Activated naive CD8-positive, alpha-beta T cell treated with anti-CD3 and anti-CD28 coated beads, Interleukin-2, amount 10 ng/mL, durations not matched to agents 7 days and 5 days (primary cell): Measurements from ENCODE around the gene PTPRG. TPM values are rescaled to one million over a fixed set of nuclear protein-coding genes. Genes with fewer than 3 reads are reported as not detected.

Experiments used
- ATAC-seq: fragments of 150-1000 bp; cut with Tn5 transposase; one replicate; pipeline ENCODE4 v1.10.0; 2021; ENCODE audit warnings: low read depth, moderate library complexity
- POLR2A ChIA-PET: fragments of 350-600 bp; sonication (Branson Sonifier 250); formaldehyde crosslinking; loops from one replicate; lab custom pipeline; 2021; ENCODE audit warnings: antibody characterized with exemption; lab: Charles Lee
- DNase-seq: peaks from one replicate; pipeline ENCODE4 v3.0.0; 2021
- H3K27ac Mint-ChIP-seq: one replicate; pipeline ENCODE4 v1.8.0; 2022; ENCODE audit warnings: mild to moderate bottlenecking, mixed read lengths
- H3K27me3 Mint-ChIP-seq: one replicate; pipeline ENCODE4 v1.8.0; 2022; ENCODE audit warnings: mild to moderate bottlenecking, moderate library complexity, mixed read lengths
- H3K36me3 Mint-ChIP-seq: one replicate; pipeline ENCODE4 v1.8.0; 2021; ENCODE audit warnings: mild to moderate bottlenecking, mixed read lengths
- H3K4me1 Mint-ChIP-seq: one replicate; pipeline ENCODE4 v1.8.0; 2021; ENCODE audit warnings: mixed read lengths
- H3K4me3 Mint-ChIP-seq: one replicate; pipeline ENCODE4 v1.8.0; 2022; ENCODE audit warnings: mild to moderate bottlenecking, moderate library complexity, mixed read lengths
- H3K9me3 Mint-ChIP-seq: one replicate; pipeline ENCODE4 v1.8.0; 2021; ENCODE audit warnings: mixed read lengths
- total RNA-seq, 2 experiments: library from RNA; stranded (reverse); gene quantifications; one replicate each; pipeline ENCODE4 v1.2.3, GENCODE V29; 2021

The PTPRG gene
- total RNA-seq, 2 experiments from 2014 or later = not detected

DNA sequence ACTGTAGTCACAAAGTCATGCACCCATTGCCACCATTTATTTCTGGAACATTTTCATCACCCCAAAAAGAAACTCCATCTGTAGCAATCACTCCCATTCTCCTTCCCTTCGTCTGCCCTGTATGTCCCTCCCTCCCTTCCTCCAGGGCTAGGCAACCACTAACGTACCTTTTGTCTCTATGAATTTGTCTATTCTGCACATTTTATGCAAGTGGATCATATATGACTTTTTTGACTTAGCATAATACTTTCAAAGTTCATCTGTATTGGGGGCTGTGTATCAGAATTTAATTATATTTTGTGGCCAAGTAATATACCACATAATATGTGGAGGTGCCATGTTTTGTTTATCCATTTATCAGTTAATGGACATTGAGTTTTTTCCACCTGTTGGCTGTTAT, 610.4 kb downstream of the PTPRG start:
- H3K9me3 Mint-ChIP-seq = peaks cover 3% of the 10 kb centered on the region
- no peaks in the 10 kb centered on the region for H3K27me3 Mint-ChIP-seq
- H3K27ac Mint-ChIP-seq = no peak overlapping the region
- peaks cover 13% of the 10 kb centered on the region for H3K4me1 Mint-ChIP-seq
- ATAC-seq (no peak), DNase-seq (no peak)
- no peak overlapping the region for H3K4me3 Mint-ChIP-seq
- H3K36me3 Mint-ChIP-seq = no peaks in the 10 kb centered on the region
- POLR2A ChIA-PET = no interaction called here

DNA sequence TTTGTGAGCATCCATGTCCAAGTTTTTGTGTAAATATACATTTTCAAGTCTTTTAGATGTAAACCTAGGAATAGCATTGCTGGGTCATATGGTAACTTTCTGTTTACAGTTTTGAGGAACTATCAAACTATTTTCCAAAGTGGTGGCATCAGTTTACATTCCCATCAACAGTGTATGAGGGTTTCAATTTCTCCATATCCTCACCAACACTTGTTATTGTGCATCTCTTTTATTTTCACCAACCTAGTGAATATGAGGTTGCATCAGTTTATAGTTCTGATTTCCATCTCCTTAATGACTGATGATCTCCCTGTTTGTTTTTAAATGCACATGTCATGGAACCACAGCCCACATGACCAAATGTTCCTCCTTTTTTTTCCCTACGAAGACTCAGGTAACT, 610.8 kb downstream of the PTPRG start:
- no peak for ATAC-seq

DNA sequence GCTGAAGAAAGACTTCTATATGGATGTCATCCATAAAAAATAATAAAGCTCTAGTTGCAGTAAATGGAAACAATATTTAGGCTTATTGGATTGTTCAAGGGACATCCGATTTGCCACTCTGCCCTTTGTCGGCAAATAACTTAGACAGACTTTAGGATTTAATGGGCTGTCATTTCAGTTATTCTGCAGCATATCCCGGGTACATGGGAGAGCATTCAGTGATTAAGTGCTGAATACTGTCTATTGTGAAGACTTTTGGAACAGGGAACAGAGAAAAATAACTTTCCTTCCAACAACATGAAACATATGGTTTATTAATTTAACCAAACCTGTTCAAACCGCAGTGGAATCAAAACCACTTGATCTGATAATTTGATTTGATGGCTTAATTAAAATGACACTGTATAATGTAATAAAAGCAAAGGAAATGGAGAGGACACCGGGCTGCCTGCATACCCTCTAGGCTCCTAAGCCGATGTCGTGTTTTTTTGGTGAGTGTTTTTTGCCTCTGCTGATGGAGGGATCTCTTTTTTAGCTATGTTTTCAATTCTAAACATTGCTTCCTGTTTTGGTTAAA, 612.7 kb downstream of the PTPRG start:
- POLR2A ChIA-PET = no interaction called here
- Mint-ChIP-seq H3K27me3 (no peaks in the 10 kb centered on the region), H3K27ac (no peak overlapping the region), H3K4me3 (no peak overlapping the region), H3K9me3 (peaks cover 3% of the 10 kb centered on the region), H3K4me1 (peaks cover 13% of the 10 kb centered on the region), H3K36me3 (no peaks in the 10 kb centered on the region)
- no peak for DNase-seq
- ATAC-seq = no peak

More for the DNA sequence above, 610.8 kb downstream of the PTPRG start:
- H3K9me3 Mint-ChIP-seq = peaks cover 3% of the 10 kb centered on the region
- no peak overlapping the region for H3K4me3 Mint-ChIP-seq
- POLR2A ChIA-PET = no interaction called here
- H3K36me3 Mint-ChIP-seq = no peaks in the 10 kb centered on the region
- peaks cover 13% of the 10 kb centered on the region for H3K4me1 Mint-ChIP-seq
- no peaks in the 10 kb centered on the region for H3K27me3 Mint-ChIP-seq
- H3K27ac Mint-ChIP-seq = no peak overlapping the region
- no peak for DNase-seq

DNA sequence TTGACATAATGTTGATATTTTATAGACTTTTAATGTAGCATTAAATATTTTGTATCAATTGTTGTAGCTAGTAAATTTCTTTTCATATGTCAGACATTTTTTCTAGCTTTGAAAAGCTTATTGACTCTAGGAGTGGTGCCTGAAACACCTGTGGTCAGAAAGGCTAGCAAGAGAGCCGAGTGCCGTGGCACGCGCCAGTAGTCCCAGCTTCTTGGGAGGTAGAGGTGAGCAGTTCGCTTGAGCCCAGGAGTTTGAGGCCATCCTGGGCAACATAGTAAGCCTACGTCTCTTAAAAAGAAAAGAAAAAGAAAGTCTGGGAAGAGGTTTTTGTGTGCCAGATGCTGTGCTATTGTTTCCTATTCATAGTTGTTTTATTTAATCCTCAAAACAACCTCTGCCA, 613.8 kb downstream of the PTPRG start:
- Mint-ChIP-seq H3K36me3 (no peaks in the 10 kb centered on the region), H3K27ac (no peak overlapping the region), H3K4me1 (peaks cover 4% of the 10 kb centered on the region), H3K9me3 (peaks cover 3% of the 10 kb centered on the region), H3K27me3 (peaks cover under 1% of the 10 kb centered on the region), H3K4me3 (no peak overlapping the region)
- DNase-seq (no peak), ATAC-seq (no peak)
- POLR2A ChIA-PET = no interaction called here

DNA sequence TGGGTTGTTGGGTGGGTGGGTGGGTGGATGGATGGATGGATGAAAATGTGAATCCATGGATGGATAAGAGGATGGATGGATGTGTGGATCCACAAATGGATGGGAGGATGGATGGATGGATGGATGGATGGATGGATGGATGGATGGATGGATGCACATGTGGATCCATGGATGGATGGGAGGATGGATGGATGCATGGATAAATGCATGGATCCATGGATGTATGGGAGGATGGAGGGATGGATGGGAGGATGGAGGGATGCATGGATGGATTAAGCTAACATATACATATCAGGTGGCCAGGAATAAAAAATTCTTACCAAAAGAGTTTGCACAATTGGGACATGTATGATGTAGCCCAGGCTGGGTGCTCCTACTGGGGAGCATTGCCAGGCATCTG, 616.7 kb downstream of the PTPRG start:
- Mint-ChIP-seq H3K27ac (no peak overlapping the region), H3K4me3 (no peak overlapping the region), H3K27me3 (peaks cover 2% of the 10 kb centered on the region), H3K36me3 (no peaks in the 10 kb centered on the region), H3K9me3 (no peaks in the 10 kb centered on the region), H3K4me1 (no peaks in the 10 kb centered on the region)
- DNase-seq (no peak), ATAC-seq (no peak)
- POLR2A ChIA-PET = no interaction called here

DNA sequence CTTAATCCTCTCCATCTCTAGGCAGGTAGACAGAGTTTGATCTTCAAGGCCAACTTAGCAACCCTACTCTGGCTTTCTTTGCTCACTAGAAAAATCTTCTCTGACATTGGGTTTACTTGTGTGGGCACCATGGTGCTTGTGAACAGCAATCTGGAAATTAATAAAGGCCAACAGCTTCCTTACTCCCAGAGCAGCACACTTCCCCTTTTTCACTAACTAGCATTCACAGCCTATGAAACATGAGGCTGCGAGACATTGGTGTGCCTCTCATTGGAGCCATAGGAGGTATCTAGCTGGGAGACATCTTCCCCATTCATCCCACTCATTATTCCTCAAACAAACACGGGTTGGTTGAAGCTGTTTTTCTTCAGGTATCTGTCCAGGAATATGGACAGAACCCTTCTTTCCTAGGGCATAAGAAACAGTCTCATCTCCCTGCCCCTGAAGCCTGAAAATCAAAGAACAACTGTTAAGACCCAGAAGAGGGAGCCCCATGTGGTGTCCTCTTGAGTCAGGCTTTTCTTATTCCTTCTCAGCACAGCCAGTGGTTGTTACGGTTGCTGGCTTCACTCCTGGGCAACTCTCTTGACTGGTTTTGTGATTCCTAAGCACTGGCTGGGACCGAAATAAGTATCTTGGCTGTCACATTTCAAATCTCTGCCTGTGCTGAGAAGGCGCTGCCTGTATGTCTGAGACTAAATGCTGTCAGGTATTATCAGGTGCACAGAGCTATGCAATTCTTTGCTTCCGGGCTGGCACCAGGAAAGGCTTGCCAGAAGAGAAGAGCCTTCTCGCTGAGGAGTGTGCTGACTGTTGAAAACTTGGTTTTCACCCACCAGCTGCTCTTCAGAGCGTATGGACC, 617.6 kb downstream of the PTPRG start:
- DNase-seq = no peak
- H3K9me3 Mint-ChIP-seq = no peaks in the 10 kb centered on the region

DNA sequence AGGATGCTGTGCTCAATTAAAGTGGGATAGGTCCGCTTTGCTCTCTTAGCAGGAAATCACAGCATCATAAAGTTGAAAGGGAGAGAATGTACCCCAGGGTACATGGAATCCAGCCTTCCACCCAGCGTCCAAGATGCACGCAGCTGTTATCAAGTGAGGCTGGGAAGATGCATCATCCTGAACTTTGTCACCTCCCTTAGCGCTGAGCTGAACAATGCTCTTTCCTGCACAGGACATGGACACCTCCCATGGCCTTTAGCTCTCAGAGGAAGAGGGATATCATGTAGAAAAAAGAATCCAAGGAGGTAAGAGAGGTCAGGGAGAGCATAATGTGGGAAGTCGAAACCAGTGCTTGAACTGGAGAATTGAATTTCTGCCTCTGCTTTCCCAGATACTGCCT, 619.1 kb downstream of the PTPRG start:
- POLR2A ChIA-PET = no interaction called here
- H3K4me3 Mint-ChIP-seq = no peak overlapping the region

More for the DNA sequence above, 617.6 kb downstream of the PTPRG start:
- peaks cover 2% of the 10 kb centered on the region for H3K27me3 Mint-ChIP-seq
- H3K36me3 Mint-ChIP-seq = no peaks in the 10 kb centered on the region
- H3K27ac Mint-ChIP-seq = no peak overlapping the region
- no peak overlapping the region for H3K4me3 Mint-ChIP-seq
- POLR2A ChIA-PET = no interaction called here
- ATAC-seq = no peak
- no peaks in the 10 kb centered on the region for H3K4me1 Mint-ChIP-seq

DNA sequence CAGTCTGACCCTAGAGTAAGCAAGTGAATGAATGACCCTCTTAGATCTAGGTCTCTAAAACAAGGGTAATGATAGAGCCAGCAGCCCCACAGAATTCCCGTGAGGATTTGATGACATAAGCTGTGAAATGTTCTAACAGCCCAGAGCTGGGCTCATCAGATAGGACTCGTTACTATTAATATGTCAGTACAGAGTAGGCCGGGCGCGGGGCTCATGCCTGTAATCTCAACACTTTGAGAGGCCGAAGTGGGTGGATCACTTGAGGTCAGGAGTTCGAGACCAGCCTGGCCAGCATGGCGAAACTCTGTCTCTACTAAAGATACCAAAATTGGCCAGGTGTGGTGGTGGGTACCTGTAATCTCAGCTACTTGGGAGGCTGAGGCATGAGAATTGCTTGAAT, 621.7 kb downstream of the PTPRG start:
- peaks cover 2% of the 10 kb centered on the region for H3K27me3 Mint-ChIP-seq

More for the DNA sequence above, 619.1 kb downstream of the PTPRG start:
- ATAC-seq = no peak
- H3K27me3 Mint-ChIP-seq = peaks cover 2% of the 10 kb centered on the region
- no peak overlapping the region for H3K27ac Mint-ChIP-seq
- no peaks in the 10 kb centered on the region for H3K36me3 Mint-ChIP-seq
- no peak for DNase-seq
- no peaks in the 10 kb centered on the region for H3K9me3 Mint-ChIP-seq
- H3K4me1 Mint-ChIP-seq = peaks cover 2% of the 10 kb centered on the region

DNA sequence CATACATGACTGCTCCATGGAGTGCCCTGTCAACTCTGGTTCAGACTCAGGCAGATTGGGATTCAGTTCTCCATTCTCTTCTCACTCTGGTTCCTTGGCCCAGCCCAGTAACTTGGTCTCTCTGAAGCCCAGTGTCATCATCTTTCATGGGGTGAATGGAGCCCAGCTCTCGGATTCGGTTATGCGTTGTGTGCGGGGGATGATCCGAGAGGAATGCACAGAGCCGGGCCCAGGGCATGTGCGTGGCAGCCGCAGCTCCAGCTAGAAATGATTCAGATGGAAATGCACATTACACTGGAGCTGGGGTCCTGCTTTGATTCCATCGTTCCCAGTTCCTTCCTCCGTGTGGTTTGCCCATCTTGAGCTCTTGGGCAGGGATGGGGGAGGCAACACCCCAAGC, 622.6 kb downstream of the PTPRG start:
- Mint-ChIP-seq H3K36me3 (no peaks in the 10 kb centered on the region), H3K4me3 (no peak overlapping the region), H3K9me3 (no peaks in the 10 kb centered on the region), H3K27me3 (peaks cover 2% of the 10 kb centered on the region), H3K27ac (no peak overlapping the region), H3K4me1 (peaks cover 5% of the 10 kb centered on the region)
- DNase-seq = no peak
- ATAC-seq = no peak
- POLR2A ChIA-PET = no interaction called here

More for the DNA sequence above, 621.7 kb downstream of the PTPRG start:
- Mint-ChIP-seq H3K9me3 (no peaks in the 10 kb centered on the region), H3K4me1 (peaks cover 2% of the 10 kb centered on the region), H3K36me3 (no peaks in the 10 kb centered on the region), H3K27ac (no peak overlapping the region), H3K4me3 (no peak overlapping the region)
- DNase-seq (no peak), ATAC-seq (no peak)
- POLR2A ChIA-PET = no interaction called here

DNA sequence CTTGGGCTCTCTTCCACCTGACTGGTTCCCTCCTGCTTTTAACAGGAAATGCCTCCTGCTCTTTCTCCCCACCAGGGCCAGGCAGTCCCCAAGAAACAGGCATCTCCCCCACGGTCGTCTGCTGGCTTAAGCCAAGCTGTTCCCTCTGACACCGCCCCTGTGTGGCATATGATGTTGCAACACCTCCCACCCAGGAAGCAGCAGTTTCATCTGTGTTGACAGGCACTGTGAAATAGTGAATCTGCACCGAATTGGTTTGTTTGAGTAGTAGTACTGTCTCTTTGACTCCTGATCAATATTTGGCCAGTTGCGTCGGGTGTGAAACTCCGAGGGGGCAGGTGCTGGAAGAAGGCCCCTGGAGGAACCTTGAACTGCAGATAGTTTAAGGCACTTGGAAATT, 623.2 kb downstream of the PTPRG start:
- ATAC-seq = no peak
- POLR2A ChIA-PET = no interaction called here
- no peaks in the 10 kb centered on the region for H3K9me3 Mint-ChIP-seq
- H3K4me1 Mint-ChIP-seq = peaks cover 5% of the 10 kb centered on the region
- no peak overlapping the region for H3K4me3 Mint-ChIP-seq
- DNase-seq = no peak
- H3K27ac Mint-ChIP-seq = peak overlapping the region; percentile 3
- H3K36me3 Mint-ChIP-seq = no peaks in the 10 kb centered on the region
- H3K27me3 Mint-ChIP-seq = peaks cover 2% of the 10 kb centered on the region

DNA sequence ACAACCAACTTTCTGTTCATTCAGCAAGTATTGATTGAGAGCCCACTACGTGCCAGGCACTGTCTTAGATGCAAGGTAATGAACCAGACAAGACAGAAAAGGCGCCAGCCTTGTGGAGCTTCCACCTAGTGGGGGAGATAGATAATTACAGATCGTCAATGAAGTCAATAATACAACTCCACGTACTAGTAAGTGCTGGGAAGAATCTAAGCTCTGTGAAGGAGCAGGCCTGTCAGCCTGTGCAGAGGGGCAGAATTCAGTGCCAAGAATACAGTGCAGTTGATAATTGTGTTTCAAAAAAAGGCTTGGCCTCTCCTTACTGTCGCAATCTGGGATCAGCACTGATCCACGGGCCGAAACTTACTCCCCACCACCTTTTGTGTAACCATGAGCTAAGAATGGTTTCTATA, 625.7 kb downstream of the PTPRG start:
- peaks cover 2% of the 10 kb centered on the region for H3K27me3 Mint-ChIP-seq
- H3K27ac Mint-ChIP-seq = no peak overlapping the region
- DNase-seq (no peak), ATAC-seq (no peak)
- POLR2A ChIA-PET = no interaction called here
- H3K9me3 Mint-ChIP-seq = no peaks in the 10 kb centered on the region
- no peak overlapping the region for H3K4me3 Mint-ChIP-seq
- peaks cover 5% of the 10 kb centered on the region for H3K4me1 Mint-ChIP-seq
- no peaks in the 10 kb centered on the region for H3K36me3 Mint-ChIP-seq

DNA sequence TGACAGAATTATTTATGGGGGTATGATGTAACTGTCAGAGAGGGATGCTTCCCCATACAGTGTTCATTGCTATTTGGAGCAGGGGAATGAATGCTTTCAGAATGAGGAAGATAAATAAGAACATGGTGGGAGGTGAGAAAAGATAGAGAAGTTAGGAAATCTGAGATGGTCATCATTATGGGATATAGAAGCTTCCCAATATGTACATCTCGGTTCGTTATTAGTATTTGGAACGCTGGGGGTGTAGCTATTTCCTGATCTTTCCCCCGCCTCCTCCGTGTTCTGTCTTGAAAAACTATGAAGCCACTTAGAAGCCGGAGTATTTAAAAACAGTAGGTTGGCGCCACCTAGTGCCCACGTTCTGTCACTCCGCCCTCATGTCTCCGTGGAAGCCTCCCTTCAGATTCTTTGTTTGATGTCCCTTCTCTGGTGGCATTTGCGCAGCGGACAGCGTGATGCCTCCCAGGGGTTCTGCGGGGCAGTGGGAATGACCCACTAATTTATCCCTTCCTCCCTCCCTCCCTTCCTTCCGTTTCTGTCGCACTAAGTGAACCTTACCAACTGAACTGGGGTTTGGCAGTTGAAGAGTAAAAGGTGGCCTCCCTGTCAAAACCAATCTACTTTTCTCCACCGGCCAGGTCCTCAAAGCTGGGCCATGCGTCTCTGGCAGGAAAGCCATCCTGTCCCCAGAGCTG, 627.5 kb downstream of the PTPRG start:
- Mint-ChIP-seq H3K9me3 (no peaks in the 10 kb centered on the region), H3K4me1 (peaks cover 5% of the 10 kb centered on the region), H3K36me3 (no peaks in the 10 kb centered on the region), H3K27ac (no peak overlapping the region), H3K27me3 (peaks cover 2% of the 10 kb centered on the region), H3K4me3 (peak overlapping the region; percentile 56)
- POLR2A ChIA-PET = no interaction called here
- DNase-seq (peak; percentile 62), ATAC-seq (peak; percentile 67)

DNA sequence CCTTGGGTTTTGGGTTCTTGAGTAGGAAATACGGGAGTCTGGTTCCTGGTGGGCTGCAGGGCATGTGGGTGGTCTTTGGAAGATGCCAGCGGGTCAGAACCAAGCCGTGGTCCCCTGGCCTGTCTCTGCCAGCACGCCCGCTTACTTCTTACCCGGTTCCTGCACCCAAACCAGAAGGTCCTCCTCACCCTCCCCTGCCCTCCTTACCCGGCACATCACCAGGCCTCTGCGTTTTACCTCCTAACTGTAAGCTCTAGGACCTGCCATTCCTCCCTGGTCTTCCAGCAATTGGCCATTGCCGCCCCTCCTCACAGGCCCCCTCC, 628.0 kb downstream of the PTPRG start:
- peaks cover 5% of the 10 kb centered on the region for H3K4me1 Mint-ChIP-seq
- ATAC-seq = no peak
- peaks cover 2% of the 10 kb centered on the region for H3K27me3 Mint-ChIP-seq
- H3K36me3 Mint-ChIP-seq = no peaks in the 10 kb centered on the region
- H3K9me3 Mint-ChIP-seq = no peaks in the 10 kb centered on the region
- peak overlapping the region; percentile 12 for H3K4me3 Mint-ChIP-seq
- POLR2A ChIA-PET = no interaction called here
- no peak overlapping the region for H3K27ac Mint-ChIP-seq
- DNase-seq = no peak

DNA sequence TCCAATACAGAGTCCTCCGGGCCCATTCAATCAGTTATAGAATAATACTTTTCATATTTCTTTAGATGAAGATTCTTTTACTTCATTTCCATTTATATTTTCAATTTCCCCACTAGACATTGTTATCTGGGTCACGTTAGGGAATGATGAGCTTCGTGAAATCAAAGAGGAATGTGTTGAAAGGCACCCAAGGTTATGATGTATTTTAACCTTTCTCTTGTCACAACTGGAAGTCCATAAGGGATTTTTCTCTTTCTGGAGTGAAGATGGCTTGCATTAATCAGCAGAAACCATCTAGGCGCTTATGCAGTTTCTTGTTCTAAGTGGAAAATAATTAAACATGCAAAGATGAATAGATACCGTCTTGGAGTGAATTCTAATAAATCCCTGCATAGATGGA, 631.5 kb downstream of the PTPRG start:
- Mint-ChIP-seq H3K4me3 (no peak overlapping the region), H3K27me3 (peaks cover 2% of the 10 kb centered on the region), H3K27ac (no peak overlapping the region), H3K4me1 (peaks cover 2% of the 10 kb centered on the region), H3K9me3 (no peaks in the 10 kb centered on the region), H3K36me3 (no peaks in the 10 kb centered on the region)
- POLR2A ChIA-PET = no interaction called here
- ATAC-seq (no peak), DNase-seq (no peak)
